GM12892 (cell line): ENCODE results near the gene DIO1.
"Not testable (repeated sequence)": the region's sequence is repeated elsewhere in the genome, so short reads cannot be mapped to it uniquely, and the experiment has no call there.

Source experiments
- DNase-seq: peaks from one replicate; pipeline ENCODE4 v3.0.0; 2011; ENCODE audit not compliant: insufficient read length
- FAIRE-seq: peaks from 2 replicates; lab custom pipeline; 2011; peaks lifted over from hg19 to GRCh38; lab: Jason Lieb, UNC
- POLR2A ChIP-seq: IDR thresholded peaks from 2 replicates; pipeline ENCODE4 v1.6.1; 2011; ENCODE audit warnings: low read depth, low read length, control low read depth
- POLR2AphosphoS5 ChIP-seq: IDR thresholded peaks from 2 replicates; pipeline ENCODE4 v1.6.1; 2011; ENCODE audit warnings: low read depth, low read length, control low read depth
- TAF1 ChIP-seq: IDR thresholded peaks from 2 replicates; pipeline ENCODE4 v1.6.1; 2011; ENCODE audit warnings: low read depth, mild to moderate bottlenecking, control low read depth, low read length, borderline replicate concordance

DIO1 gene

DNA sequence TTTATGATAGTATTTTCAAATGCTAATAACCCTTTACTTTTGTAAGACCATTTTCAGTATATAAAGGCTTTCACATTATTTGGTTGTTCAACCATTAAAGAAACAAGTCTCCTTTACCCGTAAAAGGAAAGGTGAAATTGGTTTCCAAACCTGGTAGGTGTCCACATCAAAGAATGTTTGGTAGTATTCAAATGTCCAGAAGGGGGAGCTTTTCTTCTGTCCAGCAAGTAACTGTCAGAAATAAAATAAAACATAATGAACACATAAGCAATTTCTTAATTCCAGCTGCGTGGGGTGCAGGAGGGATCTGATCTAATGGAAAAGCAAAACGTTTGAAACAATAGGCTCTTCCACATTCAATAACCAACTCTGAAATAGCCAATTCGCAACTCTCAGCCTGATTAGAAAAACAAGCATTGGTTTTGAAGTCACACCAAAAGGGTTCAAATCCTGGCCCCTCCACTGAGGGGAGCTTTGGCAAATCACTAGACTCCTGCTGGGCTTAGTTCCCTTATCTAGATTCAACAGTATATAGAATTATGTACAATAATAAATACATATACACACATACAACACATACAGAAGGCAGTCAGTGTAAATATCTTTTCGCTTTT lies 15.4 kb upstream of the DIO1 start:
- DNase-seq, result no peak
- TF ChIP-seq TAF1, result no peak
- no peak for FAIRE-seq

DNA sequence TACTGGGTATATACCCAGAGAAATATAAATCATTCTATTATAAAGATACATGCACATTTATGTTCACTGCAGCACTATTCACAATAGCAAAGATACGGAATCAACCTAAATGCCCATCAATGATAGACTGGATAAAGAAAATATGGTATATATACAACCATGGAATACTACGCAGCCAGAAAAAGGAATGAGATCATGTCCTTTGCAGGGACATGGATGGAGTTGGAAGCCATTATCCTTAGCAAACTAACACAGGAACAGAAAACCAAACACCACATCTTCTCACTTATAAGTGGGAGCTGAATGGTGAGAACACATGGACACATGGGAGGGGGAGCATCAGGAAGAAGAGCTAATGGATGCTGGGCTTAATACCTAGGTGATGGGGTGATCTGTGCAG lies 12.1 kb upstream of the DIO1 start:
- not testable (repeated sequence) for DNase-seq, FAIRE-seq

DNA sequence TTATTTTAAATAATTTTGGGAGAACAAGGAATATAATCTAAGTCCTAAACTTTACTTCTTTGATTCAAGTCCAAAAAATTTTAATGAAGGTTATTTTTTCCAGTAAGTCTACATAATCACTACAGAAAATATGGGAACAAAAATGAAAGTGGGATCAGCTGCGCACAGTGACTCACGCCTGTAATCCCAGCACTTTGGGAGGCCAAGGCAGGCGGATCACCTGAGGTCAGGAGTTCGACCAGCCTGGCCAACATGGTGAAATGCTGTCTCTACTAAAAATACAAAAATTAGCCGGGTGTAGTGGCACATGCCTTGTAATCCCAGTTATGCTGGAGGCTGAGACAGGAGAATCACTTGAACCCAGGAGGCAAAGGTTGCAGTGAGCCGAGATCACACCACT lies 10.4 kb upstream of the DIO1 start:
- not testable (repeated sequence) for DNase-seq, FAIRE-seq

DNA sequence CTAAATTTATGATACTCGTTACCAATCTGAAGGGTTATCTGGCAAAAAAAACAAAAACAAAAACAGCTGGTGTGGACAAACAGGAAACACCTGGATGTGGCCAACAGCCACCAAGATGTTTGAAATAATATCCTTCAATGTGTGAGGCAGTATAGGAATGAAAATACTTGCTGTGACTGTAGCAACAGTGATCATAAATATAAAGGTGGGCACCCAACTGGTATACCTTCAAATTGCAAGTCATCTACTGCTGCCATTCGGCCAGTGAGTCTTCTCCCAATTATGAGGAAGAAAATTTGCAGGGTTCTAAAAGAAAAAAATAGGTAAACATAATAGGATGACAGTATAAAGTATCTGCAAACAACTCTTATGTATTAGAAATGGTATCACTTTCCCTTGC lies 5.3 kb upstream of the DIO1 start:
- TF ChIP-seq POLR2AphosphoS5 (no peak), POLR2A (no peak), TAF1 (no peak)
- DNase-seq (no peak), FAIRE-seq (no peak)

DNA sequence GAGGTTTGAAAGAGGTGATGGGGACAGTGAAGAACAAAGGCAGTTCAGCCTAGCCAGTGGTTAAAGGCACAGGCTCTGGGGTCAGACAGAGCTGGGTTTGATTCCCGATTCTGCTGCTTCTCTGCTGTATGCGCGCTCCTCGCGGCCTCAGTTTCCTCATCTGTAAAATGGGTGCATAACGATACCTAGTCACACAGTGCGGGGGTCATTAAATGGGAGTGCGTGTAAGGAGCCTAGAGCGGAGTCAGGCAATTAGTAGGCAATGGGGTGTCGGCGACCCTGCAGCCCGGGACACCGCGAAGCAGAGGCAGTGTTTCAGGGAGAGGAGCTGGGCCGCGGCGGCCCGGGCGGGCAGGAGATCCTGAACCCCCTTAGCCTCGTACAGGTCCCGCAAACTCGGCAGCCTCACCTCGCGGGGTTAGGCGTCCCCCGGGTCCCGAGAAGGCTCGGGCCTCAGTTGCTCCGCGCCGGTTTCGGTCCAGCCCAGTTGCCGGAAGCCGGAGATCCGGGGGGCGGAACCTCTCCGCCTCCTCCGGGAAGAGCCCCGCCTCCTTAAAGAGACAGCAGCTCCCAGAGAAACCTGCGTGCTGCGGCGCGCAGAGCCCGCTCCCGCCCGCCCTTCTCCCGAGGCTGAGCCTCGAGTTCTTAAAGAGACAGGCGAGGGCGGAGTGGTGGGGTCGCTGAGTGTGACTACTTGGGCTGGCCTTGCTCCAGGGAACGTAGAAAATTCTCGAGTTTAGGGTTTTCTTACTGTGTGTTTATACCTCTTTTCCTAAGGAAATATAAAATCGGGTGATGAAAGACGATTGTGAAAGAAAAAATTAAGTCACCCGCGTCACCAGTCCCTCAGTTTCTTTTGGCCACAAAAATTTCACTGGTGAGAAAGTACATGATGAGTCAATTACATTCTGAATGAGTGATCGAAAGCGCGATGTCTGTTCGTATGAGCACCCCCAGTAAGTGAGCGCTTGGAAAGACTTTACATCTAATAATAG lies 4.4 kb upstream of the DIO1 start, which contains the start of gene YIPF1:
Gene YIPF1 (minus strand): TSS at position 494 of the 995 bp plus-strand sequence. CDS start 860 bp downstream, outside the sequence.
- DNase-seq (peak; percentile 82), FAIRE-seq (peak; percentile 86)
- TF ChIP-seq POLR2A (peak; percentile 66; the same call in 1 of the 2 replicates), TAF1 (no peak), POLR2AphosphoS5 (0 out of 2 replicates have a peak, but pooled peaks have one; percentile 33)

DNA sequence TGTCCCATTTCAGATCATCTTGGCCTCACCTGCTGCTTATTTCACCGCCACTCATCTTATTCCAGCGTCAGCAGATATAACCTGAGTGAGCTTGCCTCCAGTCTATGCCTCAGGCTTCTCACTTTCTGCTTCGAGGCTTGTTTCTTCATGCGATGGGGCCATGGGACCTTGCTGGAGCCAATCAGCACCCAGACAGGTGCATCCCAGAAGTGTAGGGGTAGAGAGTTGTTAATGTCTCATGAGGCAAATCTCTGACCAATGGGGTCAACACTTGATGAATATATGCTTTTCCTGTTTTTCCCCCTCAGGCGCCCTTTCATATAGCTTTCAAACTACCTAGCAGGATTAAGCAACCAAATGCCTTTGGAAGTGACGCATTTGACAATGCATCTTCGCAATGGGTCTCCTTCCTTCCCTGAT lies 3.5 kb upstream of the DIO1 start:
- no peak for FAIRE-seq
- DNase-seq, result no peak
- no peak for TF ChIP-seq TAF1
- no peak for TF ChIP-seq POLR2A
- TF ChIP-seq POLR2AphosphoS5, result no peak

DNA sequence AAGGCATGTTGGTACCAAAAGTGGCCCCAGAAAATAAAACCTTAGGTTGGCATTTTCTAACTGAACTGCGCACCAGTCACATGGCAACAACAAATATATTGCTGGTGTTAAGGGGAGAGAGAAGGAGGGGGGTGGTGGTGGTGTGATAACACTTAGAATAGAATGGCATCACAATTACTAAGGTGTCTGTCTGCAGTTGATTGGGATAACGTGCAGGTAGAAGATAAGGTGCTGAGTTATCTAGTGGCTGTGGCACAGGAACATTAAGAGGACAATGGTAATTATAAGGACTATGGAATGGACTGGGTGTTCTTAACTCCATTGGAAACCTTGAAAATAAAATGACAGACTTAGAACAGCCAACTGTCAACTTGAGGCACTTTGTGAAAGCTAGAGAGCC lies 3.0 kb upstream of the DIO1 start:
- no peak for TF ChIP-seq POLR2AphosphoS5
- TF ChIP-seq TAF1, result no peak
- TF ChIP-seq POLR2A, result no peak
- FAIRE-seq, result peak; percentile 24
- DNase-seq, result no peak

DNA sequence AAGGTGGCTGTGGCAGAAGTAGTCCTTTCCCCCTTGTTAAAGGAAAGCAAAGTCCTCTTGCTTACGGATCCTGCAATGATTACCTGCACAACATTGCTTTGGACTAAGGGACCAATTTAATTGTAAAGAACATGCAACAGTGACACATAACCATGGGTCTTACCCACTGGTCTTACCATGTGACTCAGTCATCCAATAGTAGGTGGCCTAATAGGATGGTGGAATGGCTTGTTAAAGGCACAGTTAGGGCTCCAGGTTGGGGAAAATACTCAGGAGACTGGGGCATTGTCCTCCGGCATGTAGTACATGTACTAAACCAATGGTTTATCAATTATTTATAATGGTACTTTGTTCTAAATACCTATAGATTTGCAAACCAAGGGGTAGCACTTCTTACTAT lies 2.3 kb upstream of the DIO1 start:
- FAIRE-seq (no peak), DNase-seq (no peak)
- no peak for TF ChIP-seq POLR2A
- no peak for TF ChIP-seq TAF1
- no peak for TF ChIP-seq POLR2AphosphoS5

DNA sequence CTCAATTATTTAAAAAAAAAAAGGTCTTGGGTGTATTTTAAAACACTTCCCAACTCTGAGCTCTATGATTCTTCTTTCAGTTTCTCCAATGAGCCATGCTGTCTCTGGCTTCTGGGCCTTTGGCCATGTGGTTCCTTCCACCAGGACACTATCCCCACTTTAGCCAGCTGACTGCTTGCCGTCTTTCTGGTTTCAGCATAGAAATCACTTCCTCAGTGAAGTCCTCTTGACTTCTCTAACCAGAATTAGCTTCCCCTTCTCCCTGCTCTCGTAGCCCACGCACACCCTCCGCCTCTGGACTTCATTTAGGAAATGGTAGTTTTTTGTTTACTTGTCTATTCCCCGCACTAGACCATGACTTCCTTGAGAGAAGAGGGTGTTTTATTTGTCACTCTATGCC lies 1.1 kb upstream of the DIO1 start:
- no peak for TF ChIP-seq POLR2AphosphoS5
- no peak for TF ChIP-seq TAF1
- TF ChIP-seq POLR2A, result no peak
- DNase-seq, result no peak
- no peak for FAIRE-seq

DNA sequence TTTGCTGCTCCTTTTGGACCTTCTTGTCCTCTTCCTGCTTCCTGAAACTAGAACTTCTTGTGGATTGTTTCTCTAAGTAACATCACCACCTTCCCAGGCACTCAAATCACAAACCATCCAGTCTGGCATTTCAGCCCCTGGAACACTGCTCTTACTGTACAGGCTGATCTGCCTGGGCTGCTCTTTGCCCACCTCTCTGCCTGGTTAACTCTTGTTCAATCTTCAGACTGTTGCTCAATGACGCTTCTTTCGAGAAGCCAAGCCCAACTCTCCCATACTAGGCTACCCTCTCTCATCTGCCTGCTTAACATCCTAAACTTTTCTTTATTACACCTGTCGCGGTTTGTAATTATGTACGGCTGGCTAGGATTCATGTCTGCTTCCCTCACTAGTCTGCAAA lies 657 bp downstream of the DIO1 start:
- FAIRE-seq (no peak), DNase-seq (no peak)
- TF ChIP-seq POLR2A (no peak), POLR2AphosphoS5 (no peak), TAF1 (no peak)

DNA sequence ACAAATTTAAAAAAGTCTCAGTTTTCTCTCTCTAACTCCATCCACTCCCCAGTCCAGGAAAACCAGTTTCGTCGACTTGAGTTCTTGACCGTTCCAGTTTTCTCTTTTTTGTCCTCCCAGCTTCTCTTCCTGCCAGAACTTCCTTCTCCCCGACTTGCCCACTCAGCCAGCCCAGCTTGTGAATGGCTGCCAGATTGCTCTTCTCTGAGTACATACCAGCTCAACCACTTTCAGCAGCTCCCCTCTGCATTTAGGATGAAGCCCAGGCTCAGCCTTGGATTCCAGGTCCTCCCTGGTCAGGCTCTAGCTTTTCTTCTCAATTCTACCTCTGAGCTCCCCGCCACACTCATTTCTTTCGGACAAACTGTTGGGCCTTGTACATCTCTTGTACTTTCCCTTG lies 1.4 kb downstream of the DIO1 start:
- FAIRE-seq (no peak), DNase-seq (no peak)
- TF ChIP-seq TAF1 (no peak), POLR2A (no peak), POLR2AphosphoS5 (no peak)

DNA sequence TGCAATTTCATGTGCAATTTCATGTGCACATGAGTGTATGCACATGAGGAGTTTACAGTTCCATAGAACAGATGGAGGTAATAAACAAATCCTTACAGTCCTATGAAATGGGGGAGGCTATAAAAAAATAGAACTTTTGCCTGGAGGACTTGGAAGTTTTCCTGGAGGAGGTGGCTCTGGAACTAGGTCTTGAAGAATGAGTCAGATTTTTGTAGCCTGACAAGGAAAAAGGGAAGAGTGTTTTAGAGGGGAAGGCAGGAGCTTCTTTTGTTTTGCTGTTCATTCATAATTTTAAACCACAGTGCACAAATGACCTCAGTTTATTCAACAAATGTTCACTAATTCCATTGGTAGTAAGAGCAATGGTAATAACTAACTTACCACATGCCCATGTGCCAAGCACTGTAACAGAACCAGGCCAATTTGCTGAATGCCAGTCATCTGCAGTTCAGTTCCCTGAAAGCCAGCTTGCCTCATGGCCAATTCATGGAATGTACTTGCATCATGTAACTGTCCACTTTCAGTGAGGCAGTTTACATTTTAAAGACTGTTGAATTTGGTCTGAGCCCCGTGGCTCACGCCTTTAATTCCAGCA lies 2.7 kb downstream of the DIO1 start:
- no peak for FAIRE-seq
- TF ChIP-seq POLR2AphosphoS5 (no peak), POLR2A (no peak), TAF1 (no peak)
- no peak for DNase-seq
